IMR-90 (cell line): Measurements from ENCODE around the gene SH3BP2. TPM values are rescaled to one million over a fixed set of nuclear protein-coding genes. Genes with fewer than 3 reads are reported as not detected.

ENCODE experiments used
- ATAC-seq: fragments of 200-7000 bp; cut with Tn5 transposase; 2 replicates; pipeline ENCODE4 v1.9.1; 2020; ENCODE audit warnings: low read depth, mild to moderate bottlenecking, moderate library complexity
- BruUV-seq: library from RNA; stranded (reverse); fragments of 400-500 nt; replicated peaks from 2 replicates; lab custom pipeline; 2021; lab: Mats Ljungman, UMichigan
- CTCF ChIA-PET: fragments of 300-600 bp; formaldehyde crosslinking; extraction: SDS; loops from one replicate; lab custom pipeline; 2021; ENCODE audit warnings: antibody characterized with exemption; lab: Yijun Ruan, JAX
- POLR2A ChIA-PET: fragments of 300-600 bp; sonication (Branson Sonifier 250); formaldehyde crosslinking; loops from one replicate; lab custom pipeline; 2022; ENCODE audit warnings: antibody characterized with exemption; ENCODE audit not compliant: unreplicated experiment; lab: Charles Lee
- DNase-seq: peaks from one replicate; pipeline ENCODE4 v3.0.0; 2013
- H2AFZ ChIP-seq: replicated peaks from 2 replicates; pipeline ENCODE3; 2013; ENCODE audit warnings: low read length, mild to moderate bottlenecking; ENCODE audit not compliant: poor library complexity
- H2AK5ac ChIP-seq: 2 replicates; pipeline ENCODE4 v1.6.1; 2013; ENCODE audit warnings: low read depth, low read length, inconsistent platforms
- H2AK9ac ChIP-seq: replicated peaks from 2 replicates; pipeline ENCODE3; 2013; ENCODE audit warnings: mild to moderate bottlenecking, low read depth, low read length, moderate library complexity; ENCODE audit not compliant: poor library complexity
- H2BK120ac ChIP-seq: 2 replicates; pipeline ENCODE4 v1.6.1; 2013; ENCODE audit warnings: low read depth, low read length, inconsistent platforms
- H2BK15ac ChIP-seq: 3 replicates; pipeline ENCODE4 v1.6.1; 2013; ENCODE audit warnings: low read depth, low read length, inconsistent platforms
- H2BK20ac ChIP-seq: 2 replicates; pipeline ENCODE4 v1.6.1; 2013; ENCODE audit warnings: low read depth, mild to moderate bottlenecking, inconsistent platforms, low read length, moderate library complexity
- H2BK5ac ChIP-seq: 2 replicates; pipeline ENCODE4 v1.6.1; 2013; ENCODE audit warnings: mild to moderate bottlenecking, low read depth, low read length, inconsistent platforms; ENCODE audit not compliant: poor library complexity, severe bottlenecking
- H3K14ac ChIP-seq: replicated peaks from 2 replicates; pipeline ENCODE4 v1.6.1; 2013; ENCODE audit warnings: low read depth, low read length, inconsistent platforms
- H3K18ac ChIP-seq: 2 replicates; pipeline ENCODE4 v1.6.1; 2013; ENCODE audit warnings: low read depth, low read length, control low read depth
- H3K23ac ChIP-seq: 2 replicates; pipeline ENCODE4 v1.6.1; 2013; ENCODE audit warnings: low read depth, low read length, inconsistent platforms
- H3K27ac ChIP-seq: 2 replicates; pipeline ENCODE4 v1.5.1; 2013; ENCODE audit warnings: mild to moderate bottlenecking, control low read depth, low read length; ENCODE audit not compliant: insufficient read depth
- H3K27me3 ChIP-seq: 2 replicates; pipeline ENCODE4 v1.6.1; 2013; ENCODE audit warnings: low read length; ENCODE audit not compliant: control insufficient read depth, insufficient read depth
- H3K36me3 ChIP-seq: 2 replicates; pipeline ENCODE4 v1.6.1; 2013; ENCODE audit warnings: low read length, mixed read lengths; ENCODE audit not compliant: control insufficient read depth, insufficient read depth
- H3K4ac ChIP-seq: 2 replicates; pipeline ENCODE4 v1.6.1; 2013; ENCODE audit warnings: low read depth, low read length, inconsistent platforms
- H3K4me1 ChIP-seq: 2 replicates; pipeline ENCODE4 v1.6.1; 2013; ENCODE audit warnings: low read length, mixed read lengths; ENCODE audit not compliant: control insufficient read depth, insufficient read depth
- H3K4me2 ChIP-seq: 2 replicates; pipeline ENCODE4 v1.6.1; 2013; ENCODE audit warnings: low read depth, mild to moderate bottlenecking, control low read depth, low read length, moderate library complexity
- H3K4me3 ChIP-seq: 2 replicates; pipeline ENCODE4 v1.5.1; 2013; ENCODE audit warnings: low read depth, mild to moderate bottlenecking, control low read depth, low read length, moderate library complexity; ENCODE audit not compliant: insufficient read depth
- H3K56ac ChIP-seq: 2 replicates; pipeline ENCODE4 v1.6.1; 2013; ENCODE audit warnings: low read length, inconsistent platforms; ENCODE audit not compliant: insufficient read depth; ENCODE audit errors: extremely low read depth
- H3K79me1 ChIP-seq, 2 experiments: 2 replicates each; pipeline ENCODE4 v1.6.1; 2013; ENCODE audit warnings: low read length in 2 of 2, inconsistent platforms in 1 of 2, low read depth in 1 of 2
- H3K9ac ChIP-seq: 2 replicates; pipeline ENCODE4 v1.6.1; 2013; ENCODE audit warnings: low read depth, low read length, control low read depth
- H3K9me1 ChIP-seq: 2 replicates; pipeline ENCODE4 v1.6.1; 2013; ENCODE audit warnings: low read length, inconsistent platforms; ENCODE audit not compliant: insufficient read depth
- H3K9me3 ChIP-seq: 2 replicates; pipeline ENCODE4 v1.6.1; 2013; ENCODE audit warnings: low read length; ENCODE audit not compliant: control insufficient read depth, insufficient read depth
- H4K20me1 ChIP-seq: 2 replicates; pipeline ENCODE4 v1.6.1; 2013; ENCODE audit warnings: low read length, inconsistent platforms; ENCODE audit not compliant: insufficient read depth
- H4K5ac ChIP-seq: 2 replicates; pipeline ENCODE4 v1.6.1; 2013; ENCODE audit warnings: mild to moderate bottlenecking, low read depth, low read length, control low read depth
- H4K8ac ChIP-seq, 2 experiments: 2 replicates each; pipeline ENCODE4 v1.6.1; 2013; ENCODE audit warnings: low read depth in 2 of 2, low read length in 2 of 2, control low read depth in 1 of 2, inconsistent platforms in 1 of 2
- H4K91ac ChIP-seq: 2 replicates; pipeline ENCODE4 v1.6.1; 2013; ENCODE audit warnings: low read depth, low read length, inconsistent platforms; ENCODE audit not compliant: insufficient read depth
- BHLHE40 ChIP-seq: fragments of 150-350 bp; IDR thresholded peaks from 2 replicates; pipeline ENCODE4 v1.6.1; 2016; ENCODE audit warnings: mild to moderate bottlenecking, low read depth, low read length
- CEBPB ChIP-seq: IDR thresholded peaks from 2 replicates; pipeline ENCODE4 v1.6.1; 2012; ENCODE audit warnings: low read depth, low read length, improper control_type of control experiment
- CHD1 ChIP-seq: IDR thresholded peaks from 2 replicates; pipeline ENCODE4 v1.6.1; 2012; ENCODE audit warnings: low read depth, low read length, improper control_type of control experiment
- FOS ChIP-seq: fragments of 150-350 bp; IDR thresholded peaks from 2 replicates; pipeline ENCODE4 v1.6.1; 2016; ENCODE audit warnings: low read depth, low read length
- MAFK ChIP-seq: IDR thresholded peaks from 2 replicates; pipeline ENCODE4 v1.6.1; 2012; ENCODE audit warnings: low read depth, low read length, improper control_type of control experiment
- MAZ ChIP-seq: IDR thresholded peaks from 2 replicates; pipeline ENCODE4 v1.6.1; 2012; ENCODE audit warnings: low read depth, mild to moderate bottlenecking, low read length, improper control_type of control experiment, moderate library complexity, borderline replicate concordance
- MXI1 ChIP-seq: IDR thresholded peaks from 2 replicates; pipeline ENCODE4 v1.6.1; 2012; ENCODE audit warnings: low read depth, mild to moderate bottlenecking, low read length, moderate library complexity, borderline replicate concordance
- NFE2L2 ChIP-seq: fragments of 150-350 bp; IDR thresholded peaks from 2 replicates; pipeline ENCODE4 v1.6.1; 2016; ENCODE audit warnings: low read depth, mild to moderate bottlenecking, low read length
- POLR2A ChIP-seq: IDR thresholded peaks from 2 replicates; pipeline ENCODE4 v1.6.1; 2012; ENCODE audit warnings: mild to moderate bottlenecking, low read depth, low read length
- RAD21 ChIP-seq: IDR thresholded peaks from 2 replicates; pipeline ENCODE4 v1.6.1; 2012; ENCODE audit warnings: low read length, improper control_type of control experiment
- RCOR1 ChIP-seq: IDR thresholded peaks from 2 replicates; pipeline ENCODE4 v1.6.1; 2012; ENCODE audit warnings: mild to moderate bottlenecking, low read length, improper control_type of control experiment; ENCODE audit not compliant: insufficient replicate concordance
- RFX5 ChIP-seq: IDR thresholded peaks from 2 replicates; pipeline ENCODE4 v1.8.0; 2012; ENCODE audit warnings: low read depth, mild to moderate bottlenecking, low read length, moderate library complexity
- SMC3 ChIP-seq: fragments of 150-350 bp; IDR thresholded peaks from 2 replicates; pipeline ENCODE4 v1.6.1; 2016; ENCODE audit warnings: low read depth, mild to moderate bottlenecking, antibody characterized with exemption, low read length, moderate library complexity
- WGBS, 2 experiments: methylation state at CpG; one replicate each; pipeline versions ENCODE4 v1.1.5 to v1.1.7; 2013; ENCODE audit warnings: missing lambda C conversion rate in 2 of 2; ENCODE audit not compliant: insufficient read length in 1 of 2; ENCODE audit errors: extremely low coverage in 2 of 2; 5-methylcytosine and 5-hydroxymethylcytosine counted together
- dilution Hi-C: fragments of 300-500 bp; cut with HindIII; formaldehyde crosslinking; loops from one replicate; pipeline ENCODE4 v1.14.3; 2018; ENCODE audit warnings: low sequenced_read_pairs; ENCODE audit not compliant: unreplicated experiment
- in situ Hi-C: fragments of 300-500 bp; cut with MboI; formaldehyde crosslinking; loops from 3 replicates; pipeline ENCODE4 v1.14.3; 2019; ENCODE audit warnings: low sequenced_read_pairs, inconsistent platforms, mixed read lengths
- intact Hi-C: fragments of 100-400 bp; cut with micrococcal nuclease; formaldehyde crosslinking; loops from 2 replicates; pipeline ENCODE4 v1.10.0; 2022
- polyA plus RNA-seq, 3 experiments: library from polyadenylated mRNA; depleted of rRNA; stranded (reverse); fragments of >200 nt; gene quantifications; 2 replicates each; pipeline ENCODE4 v1.2.3, GENCODE V29; 2012; ENCODE audit warnings: low replicate concordance in 1 of 3
- total RNA-seq: library from RNA; depleted of rRNA; stranded (reverse); fragments of >200 nt; gene quantifications from 2 replicates; pipeline ENCODE4 v1.2.3, GENCODE V29; 2012
- TF ChIP-seq, protein P1 (sequence below): conservative IDR thresholded peaks from 2 replicates; pipeline ENCODE4 v1.5.1; 2012; ENCODE audit warnings: mild to moderate bottlenecking, low read depth, low read length, improper control_type of control experiment
- TF ChIP-seq, protein P2 (sequence below): fragments of 150-350 bp; IDR thresholded peaks from 2 replicates; pipeline ENCODE4 v1.6.1; 2016; ENCODE audit warnings: low read depth, mild to moderate bottlenecking, low read length, moderate library complexity, borderline replicate concordance
- TF ChIP-seq, protein P3 (sequence below): fragments of 150-350 bp; IDR thresholded peaks from 2 replicates; pipeline ENCODE4 v1.6.1; 2017; ENCODE audit warnings: mild to moderate bottlenecking, antibody characterized with exemption, low read length, low read depth

The SH3BP2 gene
- total and polyA plus RNA-seq, 2 of the 4 experiments (the other 2 are of a cell fraction), result 9.0 to 37.2 TPM

DNA sequence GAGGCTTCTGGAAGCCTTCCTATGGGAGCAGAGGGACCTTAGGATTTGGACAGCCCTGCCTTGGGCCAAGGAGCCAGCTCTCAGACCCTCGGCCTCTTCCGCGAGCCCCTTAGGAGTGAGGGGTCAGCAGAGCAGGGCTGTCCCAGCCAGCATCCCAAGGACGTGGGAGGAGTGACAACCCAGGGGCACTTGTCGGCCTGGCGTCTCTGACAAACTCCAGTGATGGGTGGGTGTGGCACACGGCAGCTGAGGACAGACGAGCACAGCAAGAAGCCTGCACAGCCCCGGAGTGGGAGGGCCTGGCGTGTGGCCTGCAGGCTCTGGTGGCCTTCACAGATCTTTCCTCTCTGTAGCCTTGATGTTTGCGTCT is 25.2 kb upstream of the SH3BP2 start:
- Histone ChIP-seq H3K9me3 (no peaks in the 10 kb centered on the region), H4K8ac (no peak overlapping the region), H3K18ac (no peak overlapping the region), H3K27ac (no peak overlapping the region), H3K56ac (no peak overlapping the region), H3K4me1 (peaks cover 8% of the 10 kb centered on the region; the same call in 1 of the 2 replicates), H3K14ac (no peak overlapping the region), H2AK9ac (no peak overlapping the region), H3K4ac (no peak overlapping the region), H3K36me3 (no peaks in the 10 kb centered on the region), H2AK5ac (no peak overlapping the region), H2BK20ac (no peak overlapping the region), H2AFZ (no peak overlapping the region), H3K4me3 (no peak overlapping the region), H4K20me1 (no peaks in the 10 kb centered on the region), H3K23ac (no peak overlapping the region), H3K79me1 (no peaks in the 10 kb centered on the region), H2BK120ac (no peak overlapping the region), H2BK15ac (no peak overlapping the region), H3K4me2 (no peak overlapping the region), H3K27me3 (no peaks in the 10 kb centered on the region), H4K91ac (no peak overlapping the region), H3K9ac (no peak overlapping the region), H2BK5ac (no peak overlapping the region), H3K9me1 (no peaks in the 10 kb centered on the region), H4K5ac (no peak overlapping the region)
- CTCF ChIA-PET, result no interaction called here
- intact Hi-C loops, result no loop called here
- TF ChIP-seq, protein P1, sequence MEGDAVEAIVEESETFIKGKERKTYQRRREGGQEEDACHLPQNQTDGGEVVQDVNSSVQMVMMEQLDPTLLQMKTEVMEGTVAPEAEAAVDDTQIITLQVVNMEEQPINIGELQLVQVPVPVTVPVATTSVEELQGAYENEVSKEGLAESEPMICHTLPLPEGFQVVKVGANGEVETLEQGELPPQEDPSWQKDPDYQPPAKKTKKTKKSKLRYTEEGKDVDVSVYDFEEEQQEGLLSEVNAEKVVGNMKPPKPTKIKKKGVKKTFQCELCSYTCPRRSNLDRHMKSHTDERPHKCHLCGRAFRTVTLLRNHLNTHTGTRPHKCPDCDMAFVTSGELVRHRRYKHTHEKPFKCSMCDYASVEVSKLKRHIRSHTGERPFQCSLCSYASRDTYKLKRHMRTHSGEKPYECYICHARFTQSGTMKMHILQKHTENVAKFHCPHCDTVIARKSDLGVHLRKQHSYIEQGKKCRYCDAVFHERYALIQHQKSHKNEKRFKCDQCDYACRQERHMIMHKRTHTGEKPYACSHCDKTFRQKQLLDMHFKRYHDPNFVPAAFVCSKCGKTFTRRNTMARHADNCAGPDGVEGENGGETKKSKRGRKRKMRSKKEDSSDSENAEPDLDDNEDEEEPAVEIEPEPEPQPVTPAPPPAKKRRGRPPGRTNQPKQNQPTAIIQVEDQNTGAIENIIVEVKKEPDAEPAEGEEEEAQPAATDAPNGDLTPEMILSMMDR, result no peak
- TF ChIP-seq CHD1 (no peak), POLR2A (no peak), RCOR1 (no peak), NFE2L2 (no peak), MAFK (no peak), BHLHE40 (no peak), RFX5 (no peak), CEBPB (no peak), RAD21 (no peak), SMC3 (no peak), MAZ (no peak), MXI1 (no peak), FOS (no peak)
- TF ChIP-seq, protein P2, sequence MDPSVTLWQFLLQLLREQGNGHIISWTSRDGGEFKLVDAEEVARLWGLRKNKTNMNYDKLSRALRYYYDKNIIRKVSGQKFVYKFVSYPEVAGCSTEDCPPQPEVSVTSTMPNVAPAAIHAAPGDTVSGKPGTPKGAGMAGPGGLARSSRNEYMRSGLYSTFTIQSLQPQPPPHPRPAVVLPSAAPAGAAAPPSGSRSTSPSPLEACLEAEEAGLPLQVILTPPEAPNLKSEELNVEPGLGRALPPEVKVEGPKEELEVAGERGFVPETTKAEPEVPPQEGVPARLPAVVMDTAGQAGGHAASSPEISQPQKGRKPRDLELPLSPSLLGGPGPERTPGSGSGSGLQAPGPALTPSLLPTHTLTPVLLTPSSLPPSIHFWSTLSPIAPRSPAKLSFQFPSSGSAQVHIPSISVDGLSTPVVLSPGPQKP, result no peak
- TF ChIP-seq, protein P3, sequence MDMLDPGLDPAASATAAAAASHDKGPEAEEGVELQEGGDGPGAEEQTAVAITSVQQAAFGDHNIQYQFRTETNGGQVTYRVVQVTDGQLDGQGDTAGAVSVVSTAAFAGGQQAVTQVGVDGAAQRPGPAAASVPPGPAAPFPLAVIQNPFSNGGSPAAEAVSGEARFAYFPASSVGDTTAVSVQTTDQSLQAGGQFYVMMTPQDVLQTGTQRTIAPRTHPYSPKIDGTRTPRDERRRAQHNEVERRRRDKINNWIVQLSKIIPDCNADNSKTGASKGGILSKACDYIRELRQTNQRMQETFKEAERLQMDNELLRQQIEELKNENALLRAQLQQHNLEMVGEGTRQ, result no peak
- dilution Hi-C loops, result no loop called here
- BruUV-seq, result no TSS peak
- POLR2A ChIA-PET, result no interaction called here
- ATAC-seq (no peak), DNase-seq (no peak)
- in situ Hi-C loops, result loop anchor here (25.0 kb wide), 1 partner anchor 270 kb away; no protein-coding TSS in a partner anchor
- WGBS, 2 experiments, result 65% methylated on average over 7 of the region's 11 CpGs; no CpG with 5 or more reads in 1 of the 2 experiments
